Fibroblast of the aortic adventitia (primary cell): ENCODE measurements around the gene KCNJ11. TPM values are rescaled to one million over a fixed set of nuclear protein-coding genes. Genes with fewer than 3 reads are reported as not detected.

Source experiments
- DNase-seq: peaks from one replicate; pipeline ENCODE4 v3.0.0-alpha.2; 2010; ENCODE audit warnings: low read depth
- H3K4me3 ChIP-seq: 2 replicates; pipeline ENCODE4 v1.5.1; 2011; ENCODE audit warnings: low read depth, mild to moderate bottlenecking, control low read depth, low read length, moderate library complexity
- total RNA-seq: library from RNA; depleted of rRNA; stranded (reverse); fragments of >200 nt; gene quantifications from 2 replicates; pipeline ENCODE4 v1.2.3, GENCODE V29; 2012; ENCODE audit warnings: low replicate concordance
- TF ChIP-seq, protein P1 (sequence below): IDR thresholded peaks from 2 replicates; pipeline ENCODE4 v1.5.1; 2011; ENCODE audit warnings: mild to moderate bottlenecking, low read length, control low read depth, inconsistent platforms; ENCODE audit not compliant: insufficient read depth

KCNJ11 gene
- total RNA-seq, 1 donor, result not detected

DNA sequence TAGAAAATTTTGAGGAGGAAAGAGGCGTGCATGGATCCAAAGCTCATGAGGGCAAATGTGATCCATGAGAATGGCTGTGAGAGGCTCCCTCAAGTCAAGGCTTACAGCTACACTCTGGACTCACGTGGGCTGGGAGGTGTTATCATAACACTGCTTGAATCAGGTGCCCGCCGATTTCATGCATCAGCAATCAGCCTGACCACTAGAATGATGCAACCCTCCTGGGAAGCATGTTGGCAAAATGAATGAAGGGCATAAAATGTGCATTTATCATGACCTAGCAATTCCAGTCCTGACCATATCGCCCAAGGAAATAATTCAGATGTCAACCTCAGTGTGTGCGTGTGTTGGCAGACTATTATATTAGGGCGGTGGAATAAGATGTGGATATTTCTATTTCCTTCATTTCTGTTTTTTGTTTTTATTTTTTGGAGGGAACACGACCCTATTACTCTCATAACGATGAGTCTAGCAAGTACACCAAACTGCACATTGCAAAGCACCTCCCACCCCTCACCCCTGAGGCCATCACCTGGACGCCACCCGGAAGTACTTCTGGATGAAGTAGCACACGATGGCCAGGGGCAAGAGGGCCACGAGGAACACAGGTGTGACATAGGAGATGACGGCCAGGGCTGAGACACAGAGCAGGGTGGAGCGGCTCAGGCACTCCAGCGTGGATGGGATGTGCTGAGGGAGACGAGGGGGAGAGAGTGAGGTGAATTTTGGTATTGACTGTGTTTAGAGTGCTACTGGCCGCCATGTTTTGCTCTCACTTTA lies 15.7 kb upstream of the KCNJ11 start:
- peak; percentile 39 for DNase-seq
- no peak overlapping the region for H3K4me3 ChIP-seq
- TF ChIP-seq, protein P1, sequence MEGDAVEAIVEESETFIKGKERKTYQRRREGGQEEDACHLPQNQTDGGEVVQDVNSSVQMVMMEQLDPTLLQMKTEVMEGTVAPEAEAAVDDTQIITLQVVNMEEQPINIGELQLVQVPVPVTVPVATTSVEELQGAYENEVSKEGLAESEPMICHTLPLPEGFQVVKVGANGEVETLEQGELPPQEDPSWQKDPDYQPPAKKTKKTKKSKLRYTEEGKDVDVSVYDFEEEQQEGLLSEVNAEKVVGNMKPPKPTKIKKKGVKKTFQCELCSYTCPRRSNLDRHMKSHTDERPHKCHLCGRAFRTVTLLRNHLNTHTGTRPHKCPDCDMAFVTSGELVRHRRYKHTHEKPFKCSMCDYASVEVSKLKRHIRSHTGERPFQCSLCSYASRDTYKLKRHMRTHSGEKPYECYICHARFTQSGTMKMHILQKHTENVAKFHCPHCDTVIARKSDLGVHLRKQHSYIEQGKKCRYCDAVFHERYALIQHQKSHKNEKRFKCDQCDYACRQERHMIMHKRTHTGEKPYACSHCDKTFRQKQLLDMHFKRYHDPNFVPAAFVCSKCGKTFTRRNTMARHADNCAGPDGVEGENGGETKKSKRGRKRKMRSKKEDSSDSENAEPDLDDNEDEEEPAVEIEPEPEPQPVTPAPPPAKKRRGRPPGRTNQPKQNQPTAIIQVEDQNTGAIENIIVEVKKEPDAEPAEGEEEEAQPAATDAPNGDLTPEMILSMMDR, result no peak

DNA sequence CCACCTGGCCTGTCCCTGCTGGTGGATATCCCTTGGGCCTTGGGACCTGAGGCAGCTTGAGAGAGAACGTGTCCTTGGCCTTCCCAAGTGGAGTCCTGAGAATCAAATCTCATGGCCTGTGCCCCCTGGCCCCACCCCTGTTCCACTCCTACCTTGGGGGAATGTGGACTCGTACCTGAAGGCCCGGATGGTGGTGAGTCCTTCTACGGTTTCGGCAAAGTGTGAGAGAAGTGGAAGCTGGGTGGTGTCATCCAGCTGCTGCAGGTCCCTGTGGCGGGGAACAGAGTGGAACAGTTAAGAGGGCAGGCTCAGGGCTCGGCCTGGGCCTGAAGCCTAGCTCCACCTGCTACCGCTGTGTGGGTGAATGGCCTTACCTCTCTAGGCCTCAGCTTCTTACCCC lies 14.0 kb upstream of the KCNJ11 start:
- DNase-seq, result no peak
- H3K4me3 ChIP-seq, result no peak overlapping the region
- TF ChIP-seq, protein P1, result no peak

DNA sequence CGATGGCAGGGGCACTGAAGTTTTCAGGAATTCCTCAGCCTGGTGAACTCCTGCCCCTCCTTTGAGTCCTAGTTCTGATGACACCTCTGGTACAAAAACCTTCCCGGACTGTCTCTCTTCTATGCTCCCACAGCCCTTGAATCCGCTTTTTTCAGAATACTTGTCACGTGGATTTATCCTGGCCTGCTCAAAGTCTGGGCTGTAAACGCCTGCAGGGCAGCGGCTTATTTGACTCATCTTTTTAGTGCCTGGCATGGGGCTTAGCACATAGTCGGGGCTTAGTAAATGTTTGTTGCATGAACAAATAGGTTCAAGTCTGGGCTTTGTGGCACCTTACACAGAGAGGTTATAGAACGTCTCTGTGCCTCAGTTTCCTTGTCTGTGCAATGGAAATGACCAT lies 13.4 kb upstream of the KCNJ11 start:
- TF ChIP-seq, protein P1, result no peak
- no peak for DNase-seq
- no peak overlapping the region for H3K4me3 ChIP-seq

GRCh38 chr11:17401316-17401715 lies 12.9 kb upstream of the KCNJ11 start:
- H3K4me3 ChIP-seq, result no peak overlapping the region
- no peak for DNase-seq
- TF ChIP-seq, protein P1, result no peak

- H3K4me3 ChIP-seq, result no peak overlapping the region
- DNase-seq, result no peak
- TF ChIP-seq, protein P1, result no peak
Measured at GRCh38 chr11:17400048-17400775, 11.8 kb upstream of the KCNJ11 start.

DNA sequence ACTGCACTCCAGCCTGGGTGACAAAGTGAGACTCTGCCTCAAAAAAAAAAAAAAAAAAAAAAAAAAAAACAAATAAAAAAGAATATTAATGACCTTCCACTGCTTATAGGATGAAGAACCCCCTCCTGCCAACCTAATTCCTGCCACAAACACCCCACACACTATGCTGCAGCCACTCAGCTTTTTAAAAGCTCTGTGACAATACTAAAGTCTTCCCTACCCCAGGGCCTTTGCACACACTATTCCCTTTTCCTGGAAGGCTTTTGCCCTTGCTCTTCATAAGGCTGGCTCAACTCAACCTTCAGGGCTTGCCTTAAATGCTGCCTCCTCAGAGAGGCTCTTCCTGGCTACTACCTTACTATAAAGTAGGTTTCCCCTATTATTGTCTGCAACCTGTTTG lies 10.8 kb upstream of the KCNJ11 start:
- DNase-seq, result no peak
- no peak overlapping the region for H3K4me3 ChIP-seq
- TF ChIP-seq, protein P1, result no peak
